Astrocyte (in vitro differentiated cells and primary cell): ENCODE results near the gene TENM3.

Experiments used
- CTCF ChIP-seq: IDR thresholded peaks from 2 replicates; pipeline ENCODE4 v1.5.1; 2011; ENCODE audit warnings: low read depth, mild to moderate bottlenecking, inconsistent platforms, low read length, moderate library complexity; ENCODE audit not compliant: insufficient read depth
- EZH2 ChIP-seq: IDR thresholded peaks from 2 replicates; pipeline ENCODE4 v1.6.1; 2012; ENCODE audit warnings: mild to moderate bottlenecking, low read length, inconsistent platforms; ENCODE audit not compliant: insufficient read depth

GRCh38 chr4:182699795-182700194, 456.6 kb downstream of the TENM3 start:
- TF ChIP-seq CTCF (no peak), EZH2 (no peak)
